Activated CD4-positive, alpha-beta memory T cell treated with anti-CD3 and anti-CD28 coated beads, Interleukin-2, amount 10 ng/mL, durations not matched to agents 7 days and 5 days (primary cell): ENCODE measurements around the gene CAMK2B. TPM values are rescaled to one million over a fixed set of nuclear protein-coding genes. Genes with fewer than 3 reads are reported as not detected.

ENCODE experiments used
- CTCF ChIA-PET: fragments of 350-600 bp; sonication (Branson Sonifier 250); formaldehyde crosslinking; loops from one replicate; lab custom pipeline; 2021; ENCODE audit warnings: antibody characterized with exemption, inconsistent platforms; lab: Charles Lee
- POLR2A ChIA-PET: fragments of 350-600 bp; sonication (Branson Sonifier 250); formaldehyde crosslinking; loops from one replicate; lab custom pipeline; 2021; ENCODE audit warnings: antibody characterized with exemption; lab: Charles Lee
- DNase-seq: peaks from one replicate; pipeline ENCODE4 v3.0.0-alpha.2; 2020
- H3K27ac Mint-ChIP-seq: one replicate; pipeline ENCODE4 v1.8.0; 2021; ENCODE audit warnings: mild to moderate bottlenecking, mixed read lengths
- H3K27me3 Mint-ChIP-seq: one replicate; pipeline ENCODE4 v1.8.0; 2021; ENCODE audit warnings: mixed read lengths
- H3K36me3 Mint-ChIP-seq: one replicate; pipeline ENCODE4 v1.8.0; 2021; ENCODE audit warnings: low read depth, mixed read lengths
- H3K4me1 Mint-ChIP-seq: one replicate; pipeline ENCODE4 v1.8.0; 2021; ENCODE audit warnings: mixed read lengths
- H3K4me3 Mint-ChIP-seq: one replicate; pipeline ENCODE4 v1.8.0; 2021; ENCODE audit warnings: mild to moderate bottlenecking, mixed read lengths
- H3K9me3 Mint-ChIP-seq: one replicate; pipeline ENCODE4 v1.8.0; 2021; ENCODE audit warnings: mixed read lengths
- total RNA-seq, 2 experiments: library from RNA; stranded (reverse); gene quantifications; one replicate each; pipeline ENCODE4 v1.2.3, GENCODE V29; 2021

CAMK2B gene
- total RNA-seq = under 1 TPM in 1 of 2 experiments, not detected in 1; 0.10 TPM

DNA sequence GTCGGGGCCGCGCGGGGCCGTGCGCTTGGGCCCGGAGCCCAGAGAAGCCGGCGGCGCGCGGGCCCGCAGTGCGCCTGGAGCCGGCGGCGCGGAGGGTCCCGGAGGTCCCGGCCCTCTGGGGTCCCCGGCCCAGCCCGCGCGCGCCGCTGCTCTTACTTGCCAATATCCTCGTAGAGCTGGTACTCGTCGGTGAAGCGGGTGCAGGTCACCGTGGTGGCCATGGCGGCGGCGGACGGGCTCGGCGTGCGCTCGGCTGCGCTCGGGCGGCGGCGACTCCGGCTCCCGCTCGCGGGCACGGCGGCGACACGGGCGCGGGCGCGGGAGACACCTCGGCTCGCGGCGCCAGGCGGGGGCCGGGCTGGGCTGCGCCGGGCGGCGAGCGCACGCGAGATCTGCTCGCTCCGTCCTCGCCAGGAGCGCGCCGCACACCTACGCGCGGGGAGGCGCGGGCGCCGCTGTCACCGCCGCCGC lies at the start of gene CAMK2B:
Gene CAMK2B, minus strand, starts transcription at position 394 of the 471 bp plus-strand sequence. Its CDS starts 173 bp downstream, at position 221.
- no peak within 1 kb of the TSS for H3K27ac Mint-ChIP-seq
- H3K4me3 Mint-ChIP-seq = peak within 1 kb of the TSS; percentile 42
- H3K4me1 Mint-ChIP-seq = peaks cover 7% of the 10 kb centered on the region
- H3K36me3 Mint-ChIP-seq = no peaks in the 10 kb centered on the region
- peaks cover 41% of the 10 kb centered on the region for H3K27me3 Mint-ChIP-seq
- H3K9me3 Mint-ChIP-seq = no peaks in the 10 kb centered on the region
- no peak for DNase-seq
- ChIA-PET POLR2A (no interaction called here), CTCF (no interaction called here)

DNA sequence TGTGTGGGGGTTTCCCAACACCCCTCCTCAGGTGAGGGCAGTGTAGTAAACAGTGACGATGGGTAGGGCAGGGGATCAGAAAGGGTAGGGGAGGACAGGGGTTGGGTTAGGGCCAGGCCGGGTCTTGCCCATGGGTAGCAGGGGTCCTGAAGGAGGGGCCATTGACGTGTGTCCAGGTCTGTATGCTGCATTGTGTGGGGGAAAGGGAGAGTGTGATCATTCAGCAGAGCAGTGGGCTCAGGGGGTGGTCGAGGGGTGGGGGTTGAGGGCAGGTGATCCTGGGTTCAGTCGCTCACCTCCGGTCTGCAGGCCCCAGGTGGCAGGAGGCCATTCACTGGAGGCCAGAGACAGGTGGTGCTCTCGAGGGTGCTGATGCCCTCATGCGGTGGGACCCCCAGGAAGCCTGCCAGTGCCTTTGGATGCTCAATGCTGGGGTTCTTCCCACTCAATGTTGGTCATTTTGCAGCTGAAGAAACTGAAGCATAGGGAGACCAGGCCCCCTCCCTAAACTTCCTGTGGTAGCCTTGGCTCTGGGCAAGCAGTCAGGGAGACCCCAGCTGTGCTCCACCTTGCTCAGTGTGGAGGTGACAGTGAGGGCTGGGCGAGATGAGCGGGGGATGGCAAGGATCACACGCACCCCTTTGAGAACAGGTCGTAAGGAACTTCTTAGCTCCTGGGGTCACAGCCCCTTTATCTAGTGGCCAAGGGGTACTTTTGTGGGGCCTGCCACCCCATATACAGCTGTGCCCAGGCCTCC lies 48.8 kb upstream of the CAMK2B start:
- no peak for DNase-seq
- Mint-ChIP-seq H3K36me3 (no peaks in the 10 kb centered on the region), H3K4me3 (no peak overlapping the region), H3K9me3 (no peaks in the 10 kb centered on the region), H3K4me1 (peaks cover 10% of the 10 kb centered on the region), H3K27me3 (peaks cover 22% of the 10 kb centered on the region), H3K27ac (no peak overlapping the region)
- ChIA-PET CTCF (no interaction called here), POLR2A (no interaction called here)

DNA sequence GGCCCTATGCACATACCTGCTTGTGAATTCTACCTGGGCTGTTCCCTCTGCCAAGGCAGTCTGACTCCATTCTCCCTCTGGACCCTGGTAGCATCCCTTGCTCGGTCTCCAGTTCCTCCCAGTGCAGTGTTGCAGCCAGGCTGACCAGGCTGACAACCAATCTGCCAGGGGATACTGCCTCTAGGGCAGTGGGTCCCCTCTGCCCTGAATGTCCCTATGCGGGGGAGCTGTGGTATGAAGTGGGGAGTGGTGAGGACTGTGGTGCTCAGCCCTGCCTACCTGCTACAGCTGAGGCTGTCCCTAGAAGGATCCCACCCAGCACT lies 48.0 kb upstream of the CAMK2B start:
- H3K36me3 Mint-ChIP-seq = no peaks in the 10 kb centered on the region

DNA sequence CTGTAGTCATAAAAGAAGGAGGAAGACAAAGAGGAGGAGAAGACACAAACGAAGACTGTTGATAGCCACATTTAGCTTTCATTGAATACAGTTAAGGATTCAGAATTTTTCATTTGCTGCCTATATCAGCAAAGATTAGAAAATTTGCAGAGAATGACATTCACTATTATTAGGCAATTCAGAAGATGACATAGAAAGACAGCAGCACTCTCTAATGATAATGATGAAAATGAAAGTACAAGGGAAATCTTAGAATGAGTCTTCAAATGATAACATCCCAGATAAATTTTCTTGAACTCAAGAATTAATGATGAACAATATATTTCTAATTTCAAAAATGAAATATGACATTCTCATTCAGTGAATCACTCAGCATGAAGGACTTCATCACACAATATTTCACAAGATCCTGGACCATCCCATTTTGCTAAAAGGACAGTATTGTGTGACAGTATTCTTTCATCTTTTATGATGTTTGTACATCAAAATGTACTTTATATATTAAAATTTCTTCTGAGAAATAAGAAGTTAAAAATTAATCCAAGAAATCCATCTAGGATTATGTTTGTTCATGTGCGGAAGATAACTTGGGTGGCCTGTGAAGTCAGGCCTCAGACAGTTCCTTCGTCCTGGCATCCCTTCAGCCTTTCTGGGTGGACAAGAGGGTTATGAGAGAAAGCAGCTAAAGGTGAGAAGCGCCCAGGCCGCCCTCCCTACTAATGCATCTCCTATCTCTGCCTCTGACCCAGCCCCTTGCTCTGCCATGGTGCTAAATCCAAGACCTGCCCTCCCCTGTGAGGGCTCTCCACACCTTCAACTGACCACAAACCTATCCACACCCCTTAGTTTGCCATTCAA lies 47.4 kb upstream of the CAMK2B start:
- H3K4me1 Mint-ChIP-seq = peaks cover 14% of the 10 kb centered on the region
- peak; percentile 11 for DNase-seq
- peaks cover 33% of the 10 kb centered on the region for H3K27me3 Mint-ChIP-seq
- no peaks in the 10 kb centered on the region for H3K9me3 Mint-ChIP-seq
- H3K27ac Mint-ChIP-seq = no peak overlapping the region
- H3K36me3 Mint-ChIP-seq = no peaks in the 10 kb centered on the region
- ChIA-PET CTCF (no interaction called here), POLR2A (no interaction called here)
- H3K4me3 Mint-ChIP-seq = no peak overlapping the region

More for the DNA sequence above, 48.0 kb upstream of the CAMK2B start:
- Mint-ChIP-seq H3K27me3 (peaks cover 28% of the 10 kb centered on the region), H3K4me3 (no peak overlapping the region), H3K27ac (no peak overlapping the region), H3K4me1 (peaks cover 14% of the 10 kb centered on the region), H3K9me3 (no peaks in the 10 kb centered on the region)
- ChIA-PET POLR2A (no interaction called here), CTCF (no interaction called here)
- DNase-seq = no peak

DNA sequence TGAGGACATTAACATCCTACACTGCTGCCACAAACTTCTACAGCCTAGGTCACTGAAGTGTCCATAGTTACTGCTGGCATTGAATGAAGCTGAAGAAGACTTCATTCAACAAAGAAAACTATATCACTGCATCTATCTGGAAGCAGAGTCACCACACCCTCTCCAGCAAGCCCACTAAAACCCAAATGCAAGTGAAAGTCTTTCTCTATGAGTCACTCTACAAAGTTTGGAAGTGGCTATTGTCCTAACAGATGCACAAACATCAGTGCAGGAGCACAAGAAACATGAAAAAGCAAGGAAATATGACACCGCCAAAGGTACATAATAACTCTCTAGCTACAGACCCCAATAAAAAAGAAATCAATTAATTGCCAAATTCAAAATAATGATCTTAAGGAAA lies 43.5 kb upstream of the CAMK2B start:
- Mint-ChIP-seq H3K9me3 (no peaks in the 10 kb centered on the region), H3K4me3 (no peak overlapping the region), H3K27me3 (peaks cover 50% of the 10 kb centered on the region), H3K4me1 (peaks cover 14% of the 10 kb centered on the region), H3K36me3 (no peaks in the 10 kb centered on the region), H3K27ac (no peak overlapping the region)
- CTCF ChIA-PET = no interaction called here
- no peak for DNase-seq
- POLR2A ChIA-PET = interaction anchor here (0.6 kb wide), 1 partner anchor 373 kb away, joined by 3 read pairs; no protein-coding TSS in a partner anchor

DNA sequence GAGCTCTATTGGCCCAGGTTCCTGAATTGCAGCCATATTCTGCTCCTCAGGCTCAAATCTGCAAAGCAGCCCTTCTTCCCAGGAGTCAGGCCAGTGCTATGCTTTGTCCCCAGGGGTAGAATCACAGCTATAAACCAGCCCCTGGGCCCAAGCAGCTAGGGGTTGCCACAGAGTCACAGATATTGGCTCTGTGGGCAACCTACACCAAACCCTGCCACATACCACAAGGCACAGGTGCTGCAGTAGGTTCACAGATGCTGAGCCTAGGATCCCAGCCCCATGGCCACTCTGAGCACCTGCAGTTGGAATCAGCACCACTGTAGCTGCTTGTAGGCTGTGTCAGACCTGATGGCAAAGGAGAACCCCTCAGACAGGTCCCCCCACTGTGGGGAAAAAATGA lies 43.1 kb upstream of the CAMK2B start:
- peaks cover 14% of the 10 kb centered on the region for H3K4me1 Mint-ChIP-seq
- CTCF ChIA-PET = no interaction called here
- H3K36me3 Mint-ChIP-seq = no peaks in the 10 kb centered on the region
- H3K4me3 Mint-ChIP-seq = no peak overlapping the region
- H3K9me3 Mint-ChIP-seq = no peaks in the 10 kb centered on the region
- POLR2A ChIA-PET = interaction anchor here (0.6 kb wide), 1 partner anchor 374 kb away, joined by 3 read pairs; no protein-coding TSS in a partner anchor
- H3K27me3 Mint-ChIP-seq = peaks cover 50% of the 10 kb centered on the region
- peak; percentile 5 for DNase-seq
- no peak overlapping the region for H3K27ac Mint-ChIP-seq

DNA sequence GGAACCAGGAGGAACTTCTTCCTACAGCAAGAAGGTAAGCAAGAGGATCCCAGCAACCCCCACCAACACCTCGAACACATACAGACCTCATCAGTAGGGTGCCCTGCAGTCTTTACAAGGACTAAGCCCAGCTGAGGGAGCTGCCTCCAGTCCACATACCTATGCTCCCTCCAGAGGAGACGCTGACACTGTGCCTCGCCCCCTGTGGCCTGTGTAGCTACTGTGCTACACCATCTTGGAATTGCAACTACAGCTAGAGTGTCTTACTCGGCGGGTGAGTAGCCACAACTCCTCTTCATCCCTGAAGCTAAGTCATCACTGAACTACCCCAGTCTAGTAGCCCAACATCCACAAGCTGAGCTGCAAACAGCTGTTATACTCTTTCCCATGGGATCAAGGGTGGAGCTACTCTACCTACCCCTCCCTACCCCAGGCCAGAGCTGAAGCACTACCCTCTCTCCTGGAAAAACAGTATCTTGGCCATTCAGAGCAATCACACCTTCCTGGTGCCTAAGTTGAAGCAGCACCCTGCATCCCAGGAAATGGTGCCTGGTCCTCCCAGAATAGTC lies 42.2 kb upstream of the CAMK2B start:
- no peak overlapping the region for H3K27ac Mint-ChIP-seq
- no peak overlapping the region for H3K4me3 Mint-ChIP-seq
- ChIA-PET CTCF (no interaction called here), POLR2A (no interaction called here)
- peak; percentile 7 for DNase-seq
- peaks cover 14% of the 10 kb centered on the region for H3K4me1 Mint-ChIP-seq
- H3K27me3 Mint-ChIP-seq = peaks cover 50% of the 10 kb centered on the region
- H3K9me3 Mint-ChIP-seq = no peaks in the 10 kb centered on the region
- no peaks in the 10 kb centered on the region for H3K36me3 Mint-ChIP-seq

DNA sequence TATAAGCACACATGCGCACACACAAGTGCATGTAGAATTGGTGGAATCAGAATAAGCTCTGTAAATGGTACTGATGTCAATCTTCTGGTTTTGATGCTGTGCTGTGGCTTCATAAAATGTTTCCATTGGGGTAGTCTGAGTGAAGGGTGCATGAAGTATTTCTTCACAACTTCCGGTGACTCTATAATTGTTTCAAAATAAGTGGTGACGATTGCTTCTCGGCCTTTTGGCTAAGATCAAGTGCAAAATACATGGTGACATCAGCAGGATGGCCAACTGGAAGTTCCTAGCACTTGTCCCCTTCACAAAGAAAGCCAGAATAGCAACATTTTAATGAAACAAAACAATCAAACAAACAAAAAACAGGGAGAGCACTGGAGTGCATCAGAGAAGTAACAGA lies 41.6 kb upstream of the CAMK2B start:
- CTCF ChIA-PET = no interaction called here
- H3K4me3 Mint-ChIP-seq = no peak overlapping the region
- no peak overlapping the region for H3K27ac Mint-ChIP-seq
- H3K36me3 Mint-ChIP-seq = no peaks in the 10 kb centered on the region
- peaks cover 50% of the 10 kb centered on the region for H3K27me3 Mint-ChIP-seq
- POLR2A ChIA-PET = no interaction called here
- peaks cover 14% of the 10 kb centered on the region for H3K4me1 Mint-ChIP-seq
- no peak for DNase-seq
- H3K9me3 Mint-ChIP-seq = no peaks in the 10 kb centered on the region

DNA sequence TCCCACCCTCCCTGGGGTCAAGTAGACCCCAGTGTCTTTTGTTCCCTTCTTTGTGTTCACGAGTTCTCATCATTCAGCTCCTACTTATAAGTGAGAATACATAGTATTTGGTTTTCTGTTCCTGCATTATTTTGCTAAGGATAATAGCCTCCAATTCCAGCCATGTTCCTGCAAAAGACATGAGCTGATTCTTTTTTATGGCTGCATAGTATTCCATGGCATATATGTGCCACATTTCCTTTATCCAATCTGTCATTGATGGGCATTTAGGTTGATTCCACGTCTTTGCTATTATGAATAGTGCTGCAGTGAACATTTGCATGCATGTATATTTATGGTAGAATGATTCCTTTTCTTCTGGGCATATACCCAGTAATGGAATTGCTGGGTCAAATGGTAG lies 28.3 kb upstream of the CAMK2B start:
- H3K27me3 Mint-ChIP-seq = peaks cover 64% of the 10 kb centered on the region
- H3K36me3 Mint-ChIP-seq = no peaks in the 10 kb centered on the region
- peaks cover 4% of the 10 kb centered on the region for H3K9me3 Mint-ChIP-seq
- CTCF ChIA-PET = no interaction called here
- DNase-seq = no peak
- H3K27ac Mint-ChIP-seq = no peak overlapping the region
- H3K4me3 Mint-ChIP-seq = no peak overlapping the region
- POLR2A ChIA-PET = no interaction called here
- H3K4me1 Mint-ChIP-seq = no peaks in the 10 kb centered on the region

DNA sequence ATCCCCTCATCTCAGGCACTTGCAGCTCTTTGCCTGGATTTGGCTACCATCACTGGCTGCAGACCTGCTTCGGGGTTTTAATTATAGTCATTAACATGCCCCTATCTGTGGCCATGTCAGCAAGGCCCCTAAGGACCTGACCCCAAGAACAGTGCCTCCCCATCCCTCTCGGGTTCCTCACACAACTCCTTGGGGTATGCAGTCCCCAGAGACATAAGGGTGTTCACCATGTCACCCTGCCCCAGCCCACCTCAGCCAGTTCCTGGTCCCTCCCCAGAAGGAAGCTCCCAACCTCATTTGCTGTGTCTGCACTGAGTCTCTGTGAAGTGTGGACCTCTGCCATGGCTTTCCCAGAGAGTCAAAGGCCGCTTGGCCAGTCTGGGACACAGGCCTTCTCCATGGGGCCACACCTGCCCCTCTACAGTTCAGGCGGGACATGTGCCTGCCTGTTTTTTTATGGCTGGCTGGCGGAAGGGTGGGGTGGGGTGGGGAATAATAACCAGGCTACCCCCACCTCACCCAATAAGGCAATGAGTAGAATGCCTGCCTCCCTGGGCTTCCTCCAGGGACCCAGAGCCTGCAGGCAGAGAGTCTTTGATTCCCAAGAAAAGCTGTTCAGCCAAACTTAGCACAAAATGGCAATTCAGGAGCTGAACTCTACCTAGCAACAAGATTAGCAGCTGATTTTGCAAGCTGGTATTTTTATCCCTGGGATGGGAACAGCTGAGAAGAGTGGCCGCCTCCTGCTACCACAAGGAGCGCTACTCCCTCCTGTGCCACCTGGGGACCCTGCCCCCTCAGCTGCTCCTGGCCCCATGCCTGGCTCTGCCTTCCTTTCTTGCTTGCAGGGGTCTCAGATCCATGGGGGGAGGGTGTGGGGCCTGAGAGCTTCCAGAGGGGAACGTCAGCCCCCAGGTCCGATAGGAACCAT lies 23.7 kb upstream of the CAMK2B start:
- Mint-ChIP-seq H3K9me3 (peaks cover 4% of the 10 kb centered on the region), H3K27ac (no peak overlapping the region), H3K4me3 (no peak overlapping the region), H3K36me3 (no peaks in the 10 kb centered on the region), H3K4me1 (no peaks in the 10 kb centered on the region), H3K27me3 (peaks cover 45% of the 10 kb centered on the region)
- POLR2A ChIA-PET = interaction anchor here (1.1 kb wide), 1 partner anchor 216 kb away, joined by 3 read pairs; no protein-coding TSS in a partner anchor
- no peak for DNase-seq
- CTCF ChIA-PET = interaction anchor here (1.0 to 3.2 kb wide), 4 partner anchors 9 to 216 kb away, joined by 3 to 14 read pairs (median 4); no protein-coding TSS in a partner anchor

DNA sequence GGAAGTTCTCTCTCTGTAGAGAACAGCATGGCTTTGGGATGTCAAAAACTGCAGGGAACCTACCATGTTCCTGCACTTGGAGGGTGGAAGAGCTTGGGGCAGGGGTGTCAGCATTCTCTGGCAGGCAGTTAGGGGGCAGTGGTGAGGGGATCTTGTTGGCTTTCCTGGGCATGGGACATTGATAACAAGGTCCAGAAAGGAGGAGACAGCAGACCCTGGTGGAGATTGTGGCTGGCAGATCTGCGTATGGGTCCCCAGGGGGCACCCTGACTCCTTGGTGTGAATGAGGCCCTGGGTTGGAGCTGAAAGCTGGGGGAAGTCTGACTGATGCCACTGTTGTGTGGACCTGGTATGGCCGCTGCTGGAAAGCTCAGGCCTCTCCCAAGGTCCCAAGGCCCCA lies 22.9 kb upstream of the CAMK2B start:
- Mint-ChIP-seq H3K4me3 (no peak overlapping the region), H3K36me3 (no peaks in the 10 kb centered on the region), H3K4me1 (no peaks in the 10 kb centered on the region), H3K27me3 (peaks cover 39% of the 10 kb centered on the region), H3K9me3 (peaks cover 4% of the 10 kb centered on the region), H3K27ac (no peak overlapping the region)
- ChIA-PET POLR2A (interaction anchor here (1.1 kb wide), 1 partner anchor 217 kb away, joined by 3 read pairs; no protein-coding TSS in a partner anchor), CTCF (interaction anchor here (1.0 to 3.2 kb wide), 3 partner anchors 32 to 217 kb away, joined by 3 to 14 read pairs (median 3); no protein-coding TSS in a partner anchor)
- no peak for DNase-seq

DNA sequence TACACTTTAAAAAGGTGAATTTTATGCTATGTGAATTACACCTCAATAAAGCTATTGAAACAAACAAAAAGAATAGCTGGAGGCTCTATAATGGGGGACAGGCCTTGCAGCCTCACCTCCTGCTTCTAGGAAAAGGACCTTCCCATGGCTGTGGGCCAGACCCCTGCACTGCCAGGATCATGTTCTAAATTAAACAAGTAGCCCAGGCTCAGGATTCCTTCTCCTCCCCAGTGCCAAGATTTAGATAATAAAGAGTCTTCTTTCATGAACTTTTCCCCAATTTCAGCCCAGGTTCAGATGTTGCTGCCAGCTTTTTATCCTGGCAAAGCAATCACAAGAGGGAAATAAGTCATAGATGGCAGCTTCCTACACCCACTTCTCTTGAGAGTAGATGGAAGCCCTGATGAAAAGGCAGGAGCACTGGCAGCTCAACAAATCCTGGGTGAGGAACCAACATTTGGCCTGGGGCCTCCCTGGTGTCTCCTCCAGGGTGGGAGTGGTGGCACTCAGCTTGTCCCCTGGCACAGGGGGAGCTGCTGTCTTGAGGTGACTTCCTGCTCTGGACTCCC lies 22.2 kb upstream of the CAMK2B start:
- ChIA-PET CTCF (interaction anchor here (0.6 to 3.2 kb wide), 3 partner anchors 142 to 218 kb away, joined by 3 to 14 read pairs (median 3); no protein-coding TSS in a partner anchor), POLR2A (interaction anchor here (0.7 to 1.3 kb wide), 2 partner anchors 114 to 142 kb away, joined by 3 to 5 read pairs; no protein-coding TSS in a partner anchor)
- Mint-ChIP-seq H3K36me3 (no peaks in the 10 kb centered on the region), H3K27ac (no peak overlapping the region), H3K4me1 (no peaks in the 10 kb centered on the region), H3K9me3 (peaks cover 4% of the 10 kb centered on the region), H3K4me3 (no peak overlapping the region), H3K27me3 (peaks cover 39% of the 10 kb centered on the region)
- DNase-seq = no peak
